Measurements from ENCODE around the gene EIF3A. TPM values are rescaled to one million over a fixed set of nuclear protein-coding genes. Genes with fewer than 3 reads are reported as not detected.
A peak's percentile ranks its signal among the peaks of the same experiment; 100 is the strongest.

Gene EIF3A
- total RNA-seq, 4 donors from 2014 or later = 136 to 240 (median 191) TPM

GRCh38 chr10:119105155-119105554, 24.5 kb upstream of the EIF3A start:
- intact Hi-C loops (cut with DNase I; ENCODE audit: low total_unique reads) (loop anchor here (2.0 kb wide), 1 partner anchor 60 kb away; the partner anchor contains the start of gene SFXN4), in situ Hi-C loops (cut with MboI; ENCODE audit: low sequenced_read_pairs in 4 of 4) (no loop called here)
- H3K4me1 ChIP-seq = peaks cover 8% of the 10 kb centered on the region in 2 donors
- no peak for DNase-seq
- H3K27ac ChIP-seq = peak overlapping the region in 1 of 4 donors; percentile 63
- H3K9me3 ChIP-seq = no peaks in the 10 kb centered on the region
- ATAC-seq = no peak
- H3K36me3 ChIP-seq = peaks cover 0 to 19% of the 10 kb centered on the region in 2 donors
- no peaks in the 10 kb centered on the region for H3K27me3 ChIP-seq
- H3K4me3 ChIP-seq = peak overlapping the region; percentile 60 to 89 (median 79)
- TF ChIP-seq CTCF (IDR thresholded peaks at IDR 0.05 in 4 of 5, conservative IDR thresholded peaks at IDR 0.05 in 1 of 5) (no peak), POLR2A (IDR thresholded peaks at IDR 0.05) (no peak)

GRCh38 chr10:119104654-119105015, 24.0 kb upstream of the EIF3A start:
- intact Hi-C loops (cut with DNase I; ENCODE audit: low total_unique reads) = loop anchor here (2.0 kb wide), 1 partner anchor 60 kb away; the partner anchor contains the start of gene SFXN4
- peak; percentile 3 to 18 for ATAC-seq
- Histone ChIP-seq H3K4me1 (peaks cover 8% of the 10 kb centered on the region in 2 donors), H3K27ac (peak overlapping the region in 3 of 4 donors; percentile 63 to 86 (median 84)), H3K9me3 (no peaks in the 10 kb centered on the region), H3K36me3 (peaks cover 0 to 16% of the 10 kb centered on the region in 2 donors), H3K4me3 (peak overlapping the region; percentile 60 to 89 (median 79)), H3K27me3 (no peaks in the 10 kb centered on the region)
- in situ Hi-C loops (cut with MboI; ENCODE audit: low sequenced_read_pairs in 4 of 4) = no loop called here
- TF ChIP-seq POLR2A (IDR thresholded peaks at IDR 0.05) (no peak), CTCF (IDR thresholded peaks at IDR 0.05 in 4 of 5, conservative IDR thresholded peaks at IDR 0.05 in 1 of 5) (no peak)
- DNase-seq = no peak

GRCh38 chr10:119103903-119104653, 23.5 kb upstream of the EIF3A start, which contains the start of gene DENND10:
TSS of gene DENND10 (plus strand) at chr10:119104113. CDS start at chr10:119104143, 30 bp downstream.
- H3K4me1 ChIP-seq = peaks cover 8% of the 10 kb centered on the region in 2 donors

GRCh38 chr10:119103241-119103902, 22.8 kb upstream of the EIF3A start:
- intact Hi-C loops (cut with DNase I; ENCODE audit: low total_unique reads) (loop anchor here (1.0 kb wide), 1 partner anchor 22 kb away; no protein-coding TSS in a partner anchor), in situ Hi-C loops (cut with MboI; ENCODE audit: low sequenced_read_pairs in 4 of 4) (no loop called here)
- Histone ChIP-seq H3K4me1 (peaks cover 8% of the 10 kb centered on the region in 2 donors), H3K36me3 (peaks cover 0 to 5% of the 10 kb centered on the region in 2 donors), H3K27me3 (no peaks in the 10 kb centered on the region), H3K9me3 (no peaks in the 10 kb centered on the region), H3K27ac (peak overlapping the region; percentile 66 to 83 (median 72)), H3K4me3 (peak overlapping the region in 2 of 4 donors; percentile 11 to 70)
- ATAC-seq (peak in 1 of 2 donors; percentile 2), DNase-seq (no peak)
- TF ChIP-seq CTCF (IDR thresholded peaks at IDR 0.05 in 4 of 5, conservative IDR thresholded peaks at IDR 0.05 in 1 of 5) (no peak), POLR2A (IDR thresholded peaks at IDR 0.05) (no peak)

More at GRCh38 chr10:119103903-119104653, 23.5 kb upstream of the EIF3A start, which contains the start of gene DENND10:
- Histone ChIP-seq H3K27ac (peak within 1 kb of the TSS; percentile 72 to 86 (median 84)), H3K4me3 (peak within 1 kb of the TSS; percentile 60 to 89 (median 79)), H3K27me3 (no peaks in the 10 kb centered on the region), H3K36me3 (peaks cover 0 to 10% of the 10 kb centered on the region in 2 donors), H3K9me3 (no peaks in the 10 kb centered on the region)
- peak; percentile 72 to 73 for DNase-seq
- TF ChIP-seq POLR2A (IDR thresholded peaks at IDR 0.05) (peak; percentile 87), CTCF (IDR thresholded peaks at IDR 0.05 in 4 of 5, conservative IDR thresholded peaks at IDR 0.05 in 1 of 5) (peak in 1 of 5 experiments; percentile 20)
- in situ Hi-C loops (cut with MboI; ENCODE audit: low sequenced_read_pairs in 4 of 4) = no loop called here
- intact Hi-C loops (cut with DNase I; ENCODE audit: low total_unique reads) = loop anchor here (1.0 to 2.0 kb wide), 2 partner anchors 23 to 61 kb away; partner anchors contain the start of gene SFXN4
- ATAC-seq = peak; percentile 86 to 90

Measured in gastrocnemius medialis (tissue), 4 donors.